Lung (tissue), 12 donors: ENCODE results near the gene VASP. TPM values are rescaled to one million over a fixed set of nuclear protein-coding genes. Genes with fewer than 3 reads are reported as not detected.
A peak's percentile ranks its signal among the peaks of the same experiment; 100 is the strongest.

ENCODE experiments used
- ATAC-seq: fragments of 200-7000 bp; cut with Tn5 transposase; one replicate; pipeline ENCODE4 v1.9.1; 2020; ENCODE audit warnings: moderate number of reproducible peaks; ENCODE audit not compliant: insufficient read depth, low FRiP score
- DNase-seq, 3 donors: peaks; one replicate each; pipeline ENCODE4 v3.0.0-alpha.2; 2013 to 2017
- H3K27ac ChIP-seq, 2 donors: one replicate each; pipeline ENCODE4 v1.5.1; 2013; ENCODE audit warnings: mild to moderate bottlenecking in 2 of 2, moderate library complexity in 2 of 2, control low read depth in 1 of 2, inconsistent platforms in 1 of 2, low read depth in 1 of 2, low read length in 1 of 2
- H3K27me3 ChIP-seq, 3 donors: one replicate each; pipeline ENCODE4 v1.5.1; 2013; ENCODE audit warnings: low read length in 2 of 3; ENCODE audit not compliant: control insufficient read depth in 3 of 3, insufficient read depth in 3 of 3
- H3K36me3 ChIP-seq, 4 donors: one replicate each; pipeline ENCODE4 v1.5.1; 2013; ENCODE audit warnings: low read length in 4 of 4, mild to moderate bottlenecking in 1 of 4, moderate library complexity in 1 of 4; ENCODE audit not compliant: control insufficient read depth in 4 of 4, insufficient read depth in 4 of 4
- H3K4me1 ChIP-seq, 5 donors: one replicate each; pipeline ENCODE4 v1.5.1; 2013; ENCODE audit warnings: low read length in 5 of 5, mild to moderate bottlenecking in 2 of 5, moderate library complexity in 1 of 5; ENCODE audit not compliant: control insufficient read depth in 5 of 5, insufficient read depth in 5 of 5
- H3K4me3 ChIP-seq: one replicate; pipeline ENCODE4 v1.5.1; 2013; ENCODE audit warnings: mild to moderate bottlenecking, control low read depth, moderate library complexity
- H3K9ac ChIP-seq, 2 donors: one replicate each; pipeline ENCODE4 v1.5.1; 2013; ENCODE audit warnings: low read length in 2 of 2, control low read depth in 1 of 2; ENCODE audit not compliant: insufficient read depth in 1 of 2
- H3K9me3 ChIP-seq, 4 donors: one replicate each; pipeline ENCODE4 v1.5.1; 2013; ENCODE audit warnings: low read length in 3 of 4, mild to moderate bottlenecking in 1 of 4, moderate library complexity in 1 of 4; ENCODE audit not compliant: control insufficient read depth in 4 of 4, insufficient read depth in 3 of 4
- WGBS, 2 donors: extraction: QIAGEN DNeasy Blood & Tissue Kit; methylation state at CpG; one replicate each; pipeline ENCODE4 v1.1.7; 2013; 5-methylcytosine and 5-hydroxymethylcytosine counted together
- polyA plus RNA-seq, 2 donors: library from polyadenylated mRNA; stranded (reverse); fragments of 200-250 nt; gene quantifications; one replicate each; pipeline ENCODE4 v1.2.1, GENCODE V29; 2013
- total RNA-seq, 2 donors: library from RNA; depleted of rRNA in 1 of 2; stranded (reverse); fragments of >200 nt in 1 of 2; gene quantifications; one replicate each; pipeline ENCODE4 v1.2.1, GENCODE V29; 2014 to 2021
- TF ChIP-seq, protein P1 (sequence below): IDR thresholded peaks from 2 replicates; pipeline ENCODE4 v1.5.1; 2012; ENCODE audit warnings: mild to moderate bottlenecking; ENCODE audit errors: control extremely low read depth, extremely low read depth
- donor health status: control.
- donor health status: control.
- donor health status: Bipolar disorder and iron deficiency.
- donor health status: healthy.
- donor health status: DM: yes; HTN: yes; CAD: no.

VASP gene
- total and polyA plus RNA-seq, 4 donors = 49.1 to 237 (median 170) TPM

DNA sequence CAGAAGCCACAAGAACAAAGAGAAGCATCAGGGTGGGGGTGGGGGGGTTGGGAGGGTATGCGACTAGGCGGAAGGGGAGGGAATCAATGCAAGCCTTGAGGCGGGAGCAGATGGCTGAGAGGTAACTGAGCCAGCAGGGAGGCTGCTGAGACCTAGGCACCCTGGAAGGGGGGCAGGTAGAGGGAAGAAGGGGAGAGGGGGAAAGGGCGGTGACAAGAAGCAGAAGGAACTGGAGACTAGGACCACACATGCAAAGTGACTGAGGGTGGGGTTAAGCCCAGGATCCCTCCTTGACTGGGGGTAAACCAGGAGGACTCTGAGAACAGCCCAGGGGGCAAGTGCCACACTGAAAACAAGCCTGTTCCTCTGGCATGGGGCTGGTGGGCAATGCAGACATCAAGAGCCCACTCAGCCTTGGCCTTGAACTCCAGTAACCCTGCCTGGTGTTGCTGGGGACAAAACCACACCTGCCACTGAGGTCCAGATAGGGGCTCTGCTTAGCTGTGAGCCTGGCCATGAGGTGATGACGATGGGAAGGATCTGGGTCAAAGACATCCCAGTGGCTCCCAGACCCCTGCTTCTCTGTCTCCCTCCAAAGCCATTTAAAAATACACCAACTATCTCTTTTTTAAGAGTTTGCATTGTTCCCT is 57.0 kb downstream of the VASP start:
- H3K27me3 ChIP-seq = no peaks in the 10 kb centered on the region
- WGBS, 2 donors = 72 to 77% methylated on average over 5 of the region's 5 CpGs
- H3K9ac ChIP-seq = no peak overlapping the region
- H3K27ac ChIP-seq = no peak overlapping the region
- H3K4me1 ChIP-seq = peaks cover 0 to 4% (median 0%) of the 10 kb centered on the region in 5 donors
- no peak for ATAC-seq
- no peak for DNase-seq
- no peaks in the 10 kb centered on the region for H3K9me3 ChIP-seq
- TF ChIP-seq, protein P1, sequence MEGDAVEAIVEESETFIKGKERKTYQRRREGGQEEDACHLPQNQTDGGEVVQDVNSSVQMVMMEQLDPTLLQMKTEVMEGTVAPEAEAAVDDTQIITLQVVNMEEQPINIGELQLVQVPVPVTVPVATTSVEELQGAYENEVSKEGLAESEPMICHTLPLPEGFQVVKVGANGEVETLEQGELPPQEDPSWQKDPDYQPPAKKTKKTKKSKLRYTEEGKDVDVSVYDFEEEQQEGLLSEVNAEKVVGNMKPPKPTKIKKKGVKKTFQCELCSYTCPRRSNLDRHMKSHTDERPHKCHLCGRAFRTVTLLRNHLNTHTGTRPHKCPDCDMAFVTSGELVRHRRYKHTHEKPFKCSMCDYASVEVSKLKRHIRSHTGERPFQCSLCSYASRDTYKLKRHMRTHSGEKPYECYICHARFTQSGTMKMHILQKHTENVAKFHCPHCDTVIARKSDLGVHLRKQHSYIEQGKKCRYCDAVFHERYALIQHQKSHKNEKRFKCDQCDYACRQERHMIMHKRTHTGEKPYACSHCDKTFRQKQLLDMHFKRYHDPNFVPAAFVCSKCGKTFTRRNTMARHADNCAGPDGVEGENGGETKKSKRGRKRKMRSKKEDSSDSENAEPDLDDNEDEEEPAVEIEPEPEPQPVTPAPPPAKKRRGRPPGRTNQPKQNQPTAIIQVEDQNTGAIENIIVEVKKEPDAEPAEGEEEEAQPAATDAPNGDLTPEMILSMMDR = no peak
- no peak overlapping the region for H3K4me3 ChIP-seq
- no peaks in the 10 kb centered on the region for H3K36me3 ChIP-seq

DNA sequence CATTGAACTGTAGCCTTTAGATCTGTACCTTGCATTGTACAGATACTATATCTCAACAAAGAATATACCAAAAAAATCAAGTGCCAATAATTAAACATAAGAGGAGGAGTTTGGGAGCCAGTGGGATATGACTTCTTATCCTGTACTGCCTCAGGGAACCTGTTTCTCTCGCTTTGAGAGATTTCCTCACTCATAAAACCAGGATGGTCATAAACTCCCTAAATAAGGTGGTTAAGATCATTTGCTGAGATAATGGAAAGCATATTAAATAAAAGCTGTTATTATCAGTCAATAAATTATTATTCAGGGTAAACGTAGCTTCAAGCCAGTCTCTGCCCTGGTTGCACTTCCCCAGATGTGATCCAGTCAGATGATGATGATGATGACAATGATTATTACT is 60.3 kb downstream of the VASP start:
- DNase-seq = no peak
- no peak for ATAC-seq
- Histone ChIP-seq H3K9ac (no peak overlapping the region), H3K36me3 (no peaks in the 10 kb centered on the region), H3K27me3 (no peaks in the 10 kb centered on the region), H3K27ac (peak overlapping the region in 1 of 2 donors; percentile 70), H3K4me1 (peaks cover 0 to 2% (median 0%) of the 10 kb centered on the region in 5 donors), H3K4me3 (no peak overlapping the region), H3K9me3 (no peaks in the 10 kb centered on the region)
- TF ChIP-seq, protein P1 = no peak
- WGBS, 2 donors = 83 to 89% methylated on average over 2 of the region's 2 CpGs

DNA sequence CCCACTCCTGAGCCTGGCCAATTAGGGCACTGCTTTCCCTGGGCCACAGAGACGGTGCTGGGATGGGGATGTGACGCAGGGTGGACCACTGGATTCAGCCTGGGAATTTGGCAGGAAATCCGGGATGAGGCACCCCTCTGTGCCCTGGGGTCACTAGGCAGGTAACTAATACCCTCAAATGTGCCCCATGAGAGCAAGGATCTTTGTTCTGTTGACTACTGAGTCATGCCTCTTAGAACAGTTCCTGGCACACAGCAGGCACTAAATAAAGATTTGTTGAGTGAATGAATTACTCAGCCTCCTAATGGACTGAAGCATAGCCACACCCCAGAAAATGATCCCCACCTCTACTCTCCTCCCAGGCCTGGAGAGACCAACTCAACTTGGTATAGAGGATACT is 61.5 kb downstream of the VASP start:
- DNase-seq (no peak), ATAC-seq (no peak)
- Histone ChIP-seq H3K4me1 (peaks cover 0 to 2% (median 0%) of the 10 kb centered on the region in 5 donors), H3K27me3 (no peaks in the 10 kb centered on the region), H3K4me3 (no peak overlapping the region), H3K9ac (no peak overlapping the region), H3K36me3 (peaks cover 0 to 3% (median 0%) of the 10 kb centered on the region in 4 donors), H3K27ac (peak overlapping the region in 1 of 2 donors; percentile 82), H3K9me3 (no peaks in the 10 kb centered on the region)
- WGBS, 2 donors = 93 to 100% methylated on average over 3 of the region's 3 CpGs
- TF ChIP-seq, protein P1 = no peak
